Endodermal cell (in vitro differentiated cells): ENCODE measurements around the gene TMEM19. TPM values are rescaled to one million over a fixed set of nuclear protein-coding genes. Genes with fewer than 3 reads are reported as not detected.

ENCODE experiments used
- DNase-seq: peaks from one replicate; pipeline ENCODE4 v3.0.0-alpha.2; 2017
- H3K27ac ChIP-seq: 2 replicates; pipeline ENCODE4 v1.5.1; 2013; ENCODE audit warnings: mild to moderate bottlenecking, low read depth, low read length, moderate library complexity
- H3K27me3 ChIP-seq: 2 replicates; pipeline ENCODE4 v1.6.1; 2013; ENCODE audit warnings: mild to moderate bottlenecking, low read length, moderate library complexity; ENCODE audit not compliant: insufficient read depth, control insufficient read depth, poor library complexity, severe bottlenecking
- H3K36me3 ChIP-seq: 2 replicates; pipeline ENCODE4 v1.7.0; 2013; ENCODE audit warnings: mild to moderate bottlenecking, low read length, moderate library complexity; ENCODE audit not compliant: control insufficient read depth, insufficient read depth
- H3K4me1 ChIP-seq: one replicate; pipeline ENCODE4 v1.7.0; 2013; ENCODE audit warnings: low read length; ENCODE audit not compliant: control insufficient read depth, insufficient read depth
- H3K4me3 ChIP-seq: 2 replicates; pipeline ENCODE4 v1.5.1; 2013; ENCODE audit warnings: mild to moderate bottlenecking, low read length, moderate library complexity
- H3K9ac ChIP-seq: 2 replicates; pipeline ENCODE4 v1.6.1; 2013; ENCODE audit warnings: mild to moderate bottlenecking, low read length, moderate library complexity; ENCODE audit not compliant: poor library complexity, severe bottlenecking; ENCODE audit errors: extremely low read depth
- H3K9me3 ChIP-seq: 2 replicates; pipeline ENCODE4 v1.6.1; 2013; ENCODE audit warnings: mild to moderate bottlenecking, low read length, moderate library complexity; ENCODE audit not compliant: control insufficient read depth
- H3K27ac Mint-ChIP-seq: 2 replicates; pipeline ENCODE4 v1.8.0; 2020; ENCODE audit warnings: mixed read lengths
- H3K27me3 Mint-ChIP-seq: 2 replicates; pipeline ENCODE4 v1.8.0; 2021; ENCODE audit warnings: mild to moderate bottlenecking, mixed read lengths; ENCODE audit not compliant: insufficient read depth
- H3K36me3 Mint-ChIP-seq: 2 replicates; pipeline ENCODE4 v1.8.0; 2020; ENCODE audit warnings: low read depth, mixed read lengths
- H3K4me1 Mint-ChIP-seq: 2 replicates; pipeline ENCODE4 v1.8.0; 2020; ENCODE audit warnings: mixed read lengths
- H3K4me3 Mint-ChIP-seq: 2 replicates; pipeline ENCODE4 v1.8.0; 2020; ENCODE audit warnings: mild to moderate bottlenecking, moderate library complexity, mixed read lengths
- H3K9me3 Mint-ChIP-seq: 2 replicates; pipeline ENCODE4 v1.8.0; 2020; ENCODE audit warnings: mild to moderate bottlenecking, mixed read lengths
- WGBS, 2 experiments: methylation state at CpG; one replicate each; pipeline versions ENCODE4 v1.1.5 to v1.1.7; 2013; ENCODE audit warnings: missing lambda C conversion rate in 2 of 2, mixed read lengths in 1 of 2; ENCODE audit not compliant: insufficient coverage in 1 of 2, insufficient read length in 1 of 2; 5-methylcytosine and 5-hydroxymethylcytosine counted together
- total RNA-seq, 2 donors: library from RNA; stranded (reverse); fragmentation: NEBNext Ultra II Directional in 1 of 2; extraction: Animal tissue kit (Norgen Biotek cat#: 25700) in 1 of 2; gene quantifications; 2 replicates in 1 of 2; 3 replicates in 1 of 2; pipeline ENCODE4 v1.2.1, GENCODE V29; 2021
- TF ChIP-seq, protein P1 (sequence below): fragments of 200-600 bp; sonication (generic); conservative IDR thresholded peaks from 2 replicates; pipeline ENCODE4 v1.5.0; 2021; ENCODE audit warnings: antibody characterized with exemption, mild to moderate bottlenecking

TMEM19 gene
- total RNA-seq, 2 donors from 2014 or later, result 12.7 to 15.9 TPM

- H3K27ac ChIP-seq, result no peak overlapping the region
- H3K9ac ChIP-seq, result no peak overlapping the region
- Mint-ChIP-seq H3K36me3 (peaks cover 35% of the 10 kb centered on the region), H3K4me1 (no peaks in the 10 kb centered on the region), H3K27me3 (no peaks in the 10 kb centered on the region), H3K9me3 (no peaks in the 10 kb centered on the region), H3K4me3 (no peak overlapping the region), H3K27ac (no peak overlapping the region)
- peaks cover 47% of the 10 kb centered on the region for H3K36me3 ChIP-seq
- H3K4me1 ChIP-seq, result no peaks in the 10 kb centered on the region
- H3K4me3 ChIP-seq, result no peak overlapping the region
- no peaks in the 10 kb centered on the region for H3K9me3 ChIP-seq
- TF ChIP-seq, protein P1, sequence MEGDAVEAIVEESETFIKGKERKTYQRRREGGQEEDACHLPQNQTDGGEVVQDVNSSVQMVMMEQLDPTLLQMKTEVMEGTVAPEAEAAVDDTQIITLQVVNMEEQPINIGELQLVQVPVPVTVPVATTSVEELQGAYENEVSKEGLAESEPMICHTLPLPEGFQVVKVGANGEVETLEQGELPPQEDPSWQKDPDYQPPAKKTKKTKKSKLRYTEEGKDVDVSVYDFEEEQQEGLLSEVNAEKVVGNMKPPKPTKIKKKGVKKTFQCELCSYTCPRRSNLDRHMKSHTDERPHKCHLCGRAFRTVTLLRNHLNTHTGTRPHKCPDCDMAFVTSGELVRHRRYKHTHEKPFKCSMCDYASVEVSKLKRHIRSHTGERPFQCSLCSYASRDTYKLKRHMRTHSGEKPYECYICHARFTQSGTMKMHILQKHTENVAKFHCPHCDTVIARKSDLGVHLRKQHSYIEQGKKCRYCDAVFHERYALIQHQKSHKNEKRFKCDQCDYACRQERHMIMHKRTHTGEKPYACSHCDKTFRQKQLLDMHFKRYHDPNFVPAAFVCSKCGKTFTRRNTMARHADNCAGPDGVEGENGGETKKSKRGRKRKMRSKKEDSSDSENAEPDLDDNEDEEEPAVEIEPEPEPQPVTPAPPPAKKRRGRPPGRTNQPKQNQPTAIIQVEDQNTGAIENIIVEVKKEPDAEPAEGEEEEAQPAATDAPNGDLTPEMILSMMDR, result no peak
- WGBS, 2 experiments, result 93 to 96% methylated on average over 4 to 5 of the region's 5 CpGs
- H3K27me3 ChIP-seq, result no peaks in the 10 kb centered on the region
- no peak for DNase-seq
These were observed 16.7 kb downstream of the TMEM19 start for GRCh38 chr12:71702590-71702989.

GRCh38 chr12:71703206-71703605 is 17.3 kb downstream of the TMEM19 start:
- peaks cover 42% of the 10 kb centered on the region for H3K36me3 ChIP-seq
- H3K4me1 ChIP-seq, result no peaks in the 10 kb centered on the region
- Mint-ChIP-seq H3K9me3 (no peaks in the 10 kb centered on the region), H3K4me3 (no peak overlapping the region), H3K4me1 (no peaks in the 10 kb centered on the region), H3K27ac (no peak overlapping the region), H3K27me3 (no peaks in the 10 kb centered on the region), H3K36me3 (peaks cover 29% of the 10 kb centered on the region)
- no peaks in the 10 kb centered on the region for H3K9me3 ChIP-seq
- TF ChIP-seq, protein P1, result no peak
- DNase-seq, result no peak
- H3K27me3 ChIP-seq, result no peaks in the 10 kb centered on the region
- WGBS, 2 experiments, result 94% methylated on average over 2 of the region's 2 CpGs; no CpG with 5 or more reads in 1 of the 2 experiments
- H3K9ac ChIP-seq, result no peak overlapping the region
- H3K4me3 ChIP-seq, result no peak overlapping the region
- no peak overlapping the region for H3K27ac ChIP-seq

- no peaks in the 10 kb centered on the region for H3K9me3 ChIP-seq
- no peaks in the 10 kb centered on the region for H3K4me1 ChIP-seq
- H3K27ac Mint-ChIP-seq, result no peak overlapping the region
- no peak overlapping the region for H3K4me3 Mint-ChIP-seq
- H3K4me3 ChIP-seq, result no peak overlapping the region
- H3K9me3 Mint-ChIP-seq, result no peaks in the 10 kb centered on the region
- H3K27me3 ChIP-seq, result no peaks in the 10 kb centered on the region
- H3K36me3 ChIP-seq, result peaks cover 25% of the 10 kb centered on the region
- no peaks in the 10 kb centered on the region for H3K27me3 Mint-ChIP-seq
- TF ChIP-seq, protein P1, result no peak
- no peak overlapping the region for H3K27ac ChIP-seq
- no peak for DNase-seq
- peaks cover 16% of the 10 kb centered on the region for H3K36me3 Mint-ChIP-seq
- no peaks in the 10 kb centered on the region for H3K4me1 Mint-ChIP-seq
- H3K9ac ChIP-seq, result no peak overlapping the region
- 100% methylated on average over 1 of the region's 2 CpGs for WGBS, 2 experiments
These were observed 19.0 kb downstream of the TMEM19 start for GRCh38 chr12:71704920-71705319.
